Body of pancreas (tissue), 4 donors: ENCODE results near the gene SUV39H1. TPM values are rescaled to one million over a fixed set of nuclear protein-coding genes. Genes with fewer than 3 reads are reported as not detected.
"Not testable (repeated sequence)": the region's sequence is repeated elsewhere in the genome, so short reads cannot be mapped to it uniquely, and the experiment has no call there.

ENCODE experiments used
- ATAC-seq: fragments of 150-250 bp; one replicate; pipeline ENCODE4 v1.9.1; 2016
- DNase-seq, 4 donors: peaks; one replicate each; pipeline ENCODE4 v3.0.0-alpha.2; 2019
- H3K27ac ChIP-seq, 4 donors: fragments of 200-600 bp; sonication (generic); 1 replicate in 3 of 4; 2 replicates in 1 of 4; pipeline versions ENCODE4 v1.5.1 to v1.6.1; 2016 to 2019; ENCODE audit warnings: mild to moderate bottlenecking in 1 of 4, mixed read lengths in 1 of 4, moderate library complexity in 1 of 4
- H3K27me3 ChIP-seq, 2 donors: fragments of 200-600 bp; sonication (generic); one replicate each; pipeline ENCODE4 v1.6.0; 2016; ENCODE audit warnings: mild to moderate bottlenecking in 1 of 2
- H3K36me3 ChIP-seq, 2 donors: fragments of 200-600 bp; sonication (generic); replicated peaks in 1 of 2; 2 replicates each; pipeline ENCODE4 v1.5.1; 2016; ENCODE audit warnings: low read depth in 2 of 2; ENCODE audit not compliant: insufficient read depth in 1 of 2
- H3K4me1 ChIP-seq: fragments of 200-600 bp; sonication (generic); one replicate; pipeline ENCODE4 v1.6.0; 2016
- H3K4me3 ChIP-seq, 2 donors: fragments of 200-600 bp; sonication (generic); 1 replicate in 1 of 2; 2 replicates in 1 of 2; pipeline ENCODE4 v1.5.1; 2016 to 2019
- H3K9me3 ChIP-seq, 3 donors: fragments of 200-600 bp; sonication (generic); 1 replicate in 2 of 3; 2 replicates in 1 of 3; pipeline ENCODE4 v1.5.1; 2016
- POLR2A ChIP-seq, 3 donors: fragments of 450-650 bp; IDR thresholded peaks; one replicate each; pipeline ENCODE4 v1.6.1; 2016; ENCODE audit warnings: antibody characterized with exemption in 3 of 3, mild to moderate bottlenecking in 2 of 3
- WGBS, 2 donors: methylation state at CpG; one replicate each; pipeline ENCODE4 v1.1.5; 2017; 5-methylcytosine and 5-hydroxymethylcytosine counted together
- intact Hi-C: fragments of 100-400 bp; cut with DNase I; formaldehyde crosslinking; loops from one replicate; pipeline ENCODE4 v1.15.1; 2023
- total RNA-seq, 2 donors: library from RNA; depleted of rRNA; stranded (reverse); fragments of >200 nt; gene quantifications; one replicate each; pipeline ENCODE4 v1.1.0, GENCODE V29; 2016
- TF ChIP-seq, protein P1 (sequence below), 7 experiments: fragments of 450-650 bp in 4 of 7; fragments of 200-600 bp in 3 of 7; sonication (generic) in 3 of 7; IDR thresholded peaks; one replicate each; pipeline ENCODE4 v1.5.1; 2016 to 2019; ENCODE audit warnings: antibody characterized with exemption in 7 of 7

The SUV39H1 gene
- total RNA-seq, 2 donors from 2014 or later, result 2.1 to 2.6 TPM

DNA sequence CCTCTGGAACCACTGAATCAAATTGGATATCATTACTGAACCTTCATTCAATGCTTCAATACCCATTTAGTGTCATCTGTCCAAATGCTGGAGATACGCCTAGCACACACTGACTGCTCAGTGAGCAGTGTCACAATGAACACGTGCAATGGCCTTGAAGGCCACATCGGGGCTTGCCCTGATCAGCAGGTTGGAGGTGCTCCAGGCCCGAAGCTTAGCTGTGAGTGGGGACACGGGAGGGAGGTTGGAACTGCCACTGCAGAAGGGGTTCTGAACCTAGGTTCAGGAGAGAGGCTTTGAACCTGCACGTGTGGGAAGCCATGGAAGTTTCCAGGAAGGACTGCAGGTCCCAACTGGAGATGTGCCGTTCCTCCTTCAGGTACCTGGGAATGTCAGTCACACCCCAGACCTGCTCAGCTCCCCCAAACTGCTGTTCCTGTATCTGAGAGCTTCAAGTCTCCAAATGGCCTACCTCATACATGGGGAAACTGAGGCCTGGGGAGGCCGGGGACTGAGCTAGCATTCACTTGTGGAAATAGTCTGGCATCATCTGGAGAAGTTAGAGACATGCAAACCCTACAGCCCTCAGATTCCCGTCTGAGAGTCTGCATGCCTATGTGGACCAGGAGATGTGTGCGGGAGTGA is 14.9 kb upstream of the SUV39H1 start:
- 35 to 54% methylated on average over 4 to 10 of the region's 10 CpGs for whole genome bisulfite sequencing, 2 donors

DNA sequence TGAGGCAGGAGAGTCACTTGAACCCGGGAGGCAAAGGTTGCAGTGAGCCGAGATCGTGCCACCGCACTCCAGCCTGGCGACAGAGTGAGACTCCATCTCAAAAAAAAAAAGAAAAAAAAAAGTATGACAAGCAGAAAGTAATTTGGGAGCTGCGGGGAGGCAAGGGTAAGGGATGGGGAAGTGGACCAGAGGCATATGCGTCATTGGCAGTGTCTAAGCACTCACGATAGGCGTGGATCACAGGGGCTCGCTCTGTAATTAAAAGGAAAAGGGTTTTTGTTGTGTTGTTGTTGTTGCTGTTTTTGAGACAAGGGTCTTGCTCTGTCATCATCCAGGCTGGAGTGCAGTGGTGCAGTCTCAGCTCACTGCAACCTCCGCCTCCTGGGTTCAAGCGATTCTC is 13.7 kb upstream of the SUV39H1 start:
- H3K4me1 ChIP-seq, H3K9me3 ChIP-seq, ATAC-seq, intact Hi-C loops, H3K36me3 ChIP-seq, H3K4me3 ChIP-seq, H3K27me3 ChIP-seq: not testable (repeated sequence)
- WGBS, 2 donors, result 61 to 81% methylated on average over 11 to 12 of the region's 12 CpGs
- peak overlapping the region in 1 of 4 donors; percentile 70 for H3K27ac ChIP-seq
- peak in 1 of 4 donors; percentile 45 for DNase-seq

More for the DNA sequence above, 14.9 kb upstream of the SUV39H1 start:
- peaks cover 7% of the 10 kb centered on the region for H3K4me1 ChIP-seq
- no peaks in the 10 kb centered on the region for H3K36me3 ChIP-seq
- ATAC-seq, result no peak
- H3K27me3 ChIP-seq, result no peaks in the 10 kb centered on the region
- no peak for DNase-seq
- TF ChIP-seq POLR2A (IDR thresholded peaks at IDR 0.05), result no peak
- TF ChIP-seq, protein P1, sequence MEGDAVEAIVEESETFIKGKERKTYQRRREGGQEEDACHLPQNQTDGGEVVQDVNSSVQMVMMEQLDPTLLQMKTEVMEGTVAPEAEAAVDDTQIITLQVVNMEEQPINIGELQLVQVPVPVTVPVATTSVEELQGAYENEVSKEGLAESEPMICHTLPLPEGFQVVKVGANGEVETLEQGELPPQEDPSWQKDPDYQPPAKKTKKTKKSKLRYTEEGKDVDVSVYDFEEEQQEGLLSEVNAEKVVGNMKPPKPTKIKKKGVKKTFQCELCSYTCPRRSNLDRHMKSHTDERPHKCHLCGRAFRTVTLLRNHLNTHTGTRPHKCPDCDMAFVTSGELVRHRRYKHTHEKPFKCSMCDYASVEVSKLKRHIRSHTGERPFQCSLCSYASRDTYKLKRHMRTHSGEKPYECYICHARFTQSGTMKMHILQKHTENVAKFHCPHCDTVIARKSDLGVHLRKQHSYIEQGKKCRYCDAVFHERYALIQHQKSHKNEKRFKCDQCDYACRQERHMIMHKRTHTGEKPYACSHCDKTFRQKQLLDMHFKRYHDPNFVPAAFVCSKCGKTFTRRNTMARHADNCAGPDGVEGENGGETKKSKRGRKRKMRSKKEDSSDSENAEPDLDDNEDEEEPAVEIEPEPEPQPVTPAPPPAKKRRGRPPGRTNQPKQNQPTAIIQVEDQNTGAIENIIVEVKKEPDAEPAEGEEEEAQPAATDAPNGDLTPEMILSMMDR (IDR thresholded peaks at IDR 0.05), result no peak
- no peak overlapping the region for H3K4me3 ChIP-seq
- no peaks in the 10 kb centered on the region for H3K9me3 ChIP-seq
- no peak overlapping the region for H3K27ac ChIP-seq
- intact Hi-C loops, result no loop called here

DNA sequence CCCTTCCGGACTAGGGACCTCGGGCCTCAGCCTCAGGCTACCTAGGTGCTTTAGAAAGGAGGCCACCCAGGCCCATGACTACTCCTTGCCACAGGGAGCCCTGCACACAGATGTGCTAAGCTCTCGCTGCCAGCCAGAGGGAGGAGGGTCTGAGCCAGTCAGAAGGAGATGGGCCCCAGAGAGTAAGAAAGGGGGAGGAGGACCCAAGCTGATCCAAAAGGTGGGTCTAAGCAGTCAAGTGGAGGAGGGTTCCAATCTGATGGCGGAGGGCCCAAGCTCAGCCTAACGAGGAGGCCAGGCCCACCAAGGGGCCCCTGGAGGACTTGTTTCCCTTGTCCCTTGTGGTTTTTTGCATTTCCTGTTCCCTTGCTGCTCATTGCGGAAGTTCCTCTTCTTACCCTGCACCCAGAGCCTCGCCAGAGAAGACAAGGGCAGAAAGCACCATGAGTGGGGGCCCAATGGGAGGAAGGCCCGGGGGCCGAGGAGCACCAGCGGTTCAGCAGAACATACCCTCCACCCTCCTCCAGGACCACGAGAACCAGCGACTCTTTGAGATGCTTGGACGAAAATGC is 13.0 kb upstream of the SUV39H1 start, which contains the start of gene WAS:
TSS of gene WAS (plus strand) at position 389 of the 572 bp plus-strand sequence. CDS start at position 444, 55 bp downstream.
- DNase-seq (peak in 1 of 4 donors; percentile 39), ATAC-seq (no peak)
- H3K4me3 ChIP-seq, result no peak within 1 kb of the TSS
- TF ChIP-seq, protein P1 (IDR thresholded peaks at IDR 0.05), result no peak
- TF ChIP-seq POLR2A (IDR thresholded peaks at IDR 0.05), result no peak
- no peaks in the 10 kb centered on the region for H3K9me3 ChIP-seq
- no peaks in the 10 kb centered on the region for H3K4me1 ChIP-seq
- no peaks in the 10 kb centered on the region for H3K27me3 ChIP-seq
- 48 to 77% methylated on average over 7 to 9 of the region's 13 CpGs for WGBS, 2 donors
- peak within 1 kb of the TSS in 1 of 4 donors; percentile 70 for H3K27ac ChIP-seq
- H3K36me3 ChIP-seq, result no peaks in the 10 kb centered on the region
- intact Hi-C loops, result no loop called here

DNA sequence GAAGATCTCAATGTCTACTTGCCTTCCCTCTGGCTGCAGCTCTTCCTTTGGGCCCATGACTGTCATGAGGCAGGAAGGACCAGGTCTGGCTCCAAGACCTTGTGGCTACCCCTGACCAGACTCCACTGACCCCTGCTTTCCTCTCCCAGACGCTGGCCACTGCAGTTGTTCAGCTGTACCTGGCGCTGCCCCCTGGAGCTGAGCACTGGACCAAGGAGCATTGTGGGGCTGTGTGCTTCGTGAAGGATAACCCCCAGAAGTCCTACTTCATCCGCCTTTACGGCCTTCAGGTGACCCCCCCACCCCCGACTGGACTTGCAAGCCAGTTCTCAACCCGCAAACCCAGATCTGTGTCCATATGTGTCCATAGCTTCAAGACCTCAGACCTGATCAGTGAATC is 12.4 kb upstream of the SUV39H1 start:
- no peaks in the 10 kb centered on the region for H3K36me3 ChIP-seq
- no peak for TF ChIP-seq POLR2A (IDR thresholded peaks at IDR 0.05)
- TF ChIP-seq, protein P1 (IDR thresholded peaks at IDR 0.05), result no peak
- peak overlapping the region in 1 of 4 donors; percentile 70 for H3K27ac ChIP-seq
- WGBS, 2 donors, result 43 to 63% methylated on average over 3 to 6 of the region's 7 CpGs
- DNase-seq (no peak), ATAC-seq (no peak)
- H3K4me1 ChIP-seq, result no peaks in the 10 kb centered on the region
- no peaks in the 10 kb centered on the region for H3K27me3 ChIP-seq
- intact Hi-C loops, result no loop called here
- H3K4me3 ChIP-seq, result no peak overlapping the region
- H3K9me3 ChIP-seq, result no peaks in the 10 kb centered on the region

DNA sequence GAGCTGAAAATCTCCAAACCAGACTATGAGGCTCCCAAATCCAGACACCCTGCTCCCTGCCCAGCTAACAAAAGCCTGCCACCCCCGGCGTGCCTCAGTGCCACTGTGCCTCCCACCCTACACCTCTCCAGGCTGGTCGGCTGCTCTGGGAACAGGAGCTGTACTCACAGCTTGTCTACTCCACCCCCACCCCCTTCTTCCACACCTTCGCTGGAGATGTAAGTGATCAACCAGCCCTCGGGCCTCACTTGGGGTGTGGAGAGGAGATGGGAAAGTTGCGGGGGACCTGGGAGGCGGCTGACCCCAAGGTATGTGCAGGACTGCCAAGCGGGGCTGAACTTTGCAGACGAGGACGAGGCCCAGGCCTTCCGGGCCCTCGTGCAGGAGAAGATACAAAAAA is 11.1 kb upstream of the SUV39H1 start:
- Histone ChIP-seq H3K27me3 (no peaks in the 10 kb centered on the region), H3K4me3 (no peak overlapping the region), H3K36me3 (no peaks in the 10 kb centered on the region), H3K9me3 (no peaks in the 10 kb centered on the region), H3K27ac (no peak overlapping the region), H3K4me1 (no peaks in the 10 kb centered on the region)
- 46 to 67% methylated on average over 7 to 8 of the region's 12 CpGs for WGBS, 2 donors
- TF ChIP-seq, protein P1 (IDR thresholded peaks at IDR 0.05), result no peak
- TF ChIP-seq POLR2A (IDR thresholded peaks at IDR 0.05), result no peak
- ATAC-seq, result no peak
- DNase-seq, result no peak
- intact Hi-C loops, result no loop called here
